ENCODE data around the gene NKPD1.

The NKPD1 gene, protein sequence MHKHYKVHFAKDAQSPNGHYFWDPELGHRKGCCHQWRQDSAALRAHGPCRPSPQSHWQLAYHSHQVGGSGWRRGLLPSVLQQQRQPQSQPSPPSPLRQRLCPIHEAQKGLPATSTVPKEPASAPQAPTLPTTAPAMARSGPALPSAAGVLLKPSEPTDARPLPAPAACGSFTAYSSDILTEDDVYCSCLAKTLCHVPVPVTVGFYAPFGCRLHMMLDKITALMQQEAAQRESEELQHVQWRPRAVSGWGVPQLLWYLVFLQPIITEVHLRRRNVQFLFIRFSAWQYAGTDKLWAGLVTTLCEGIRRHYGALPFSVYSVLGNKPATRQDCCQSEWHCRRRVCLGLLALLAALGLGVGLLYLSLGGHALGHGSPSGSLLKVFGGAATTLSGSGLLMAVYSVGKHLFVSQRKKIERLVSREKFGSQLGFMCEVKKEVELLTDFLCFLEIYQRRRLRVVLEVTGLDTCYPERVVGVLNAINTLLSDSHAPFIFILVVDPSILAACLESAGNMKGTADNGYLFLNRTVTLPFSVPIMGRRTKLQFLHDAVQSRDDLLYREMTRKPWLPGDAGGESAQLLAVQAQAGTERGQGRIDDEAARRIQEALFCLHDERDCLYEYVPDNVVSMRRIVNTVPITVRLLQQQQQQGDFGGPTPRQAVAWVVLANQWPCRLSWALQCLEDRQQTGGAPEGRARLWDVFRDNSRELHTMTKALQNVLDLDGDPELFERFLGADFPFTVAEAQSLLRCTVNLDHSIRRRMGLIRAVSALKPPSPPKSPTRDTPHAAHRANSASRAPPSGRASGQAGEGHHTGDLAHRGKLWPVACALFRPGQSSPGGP

DNA sequence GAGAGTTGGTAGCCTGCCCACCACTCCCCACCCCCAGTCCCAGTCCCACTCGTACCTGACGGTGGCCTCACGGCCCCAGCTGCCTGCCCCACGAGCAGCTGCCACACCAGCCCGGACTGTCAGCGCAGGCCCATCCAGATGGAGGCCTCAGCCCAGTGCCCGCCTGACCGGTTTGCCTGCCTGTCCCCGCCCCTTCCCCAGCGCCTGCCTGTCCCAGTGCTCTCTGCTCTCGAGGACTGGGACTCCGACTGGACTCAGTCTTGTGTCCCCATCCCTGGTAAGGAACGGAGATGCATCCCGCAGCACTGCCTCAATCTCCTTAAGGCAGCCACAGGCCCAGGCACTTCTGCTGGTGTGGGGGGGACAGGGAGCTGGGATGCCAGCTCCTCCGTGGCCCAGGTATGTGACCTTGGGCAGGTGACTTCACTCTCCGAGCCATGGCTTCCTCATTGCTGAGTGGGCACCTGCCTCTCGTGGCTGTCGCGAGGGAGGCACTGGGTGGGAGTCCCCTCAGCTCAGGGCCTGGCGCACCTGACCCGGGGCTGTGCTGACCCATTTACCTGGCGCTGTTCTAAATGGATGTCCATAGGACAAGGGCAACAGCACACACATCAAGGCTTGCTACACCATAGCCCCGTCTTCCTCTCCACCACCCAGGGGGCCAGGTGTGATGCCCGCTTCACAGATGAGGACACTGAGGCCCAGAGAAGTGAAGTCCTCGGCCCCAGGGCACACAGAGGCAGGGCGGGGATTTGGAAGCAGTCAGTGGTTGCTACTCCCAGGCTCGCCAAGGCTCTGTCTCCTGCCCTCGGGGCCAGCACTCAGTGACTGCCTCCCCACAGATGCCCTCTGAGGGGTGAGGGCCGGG lies at the start of gene NKPD1:
Gene NKPD1, minus strand, starts transcription at position 113 of the 868 bp plus-strand sequence. CDS start 832 bp downstream, outside the sequence.
- DNase-seq = peak; percentile 20

DNA sequence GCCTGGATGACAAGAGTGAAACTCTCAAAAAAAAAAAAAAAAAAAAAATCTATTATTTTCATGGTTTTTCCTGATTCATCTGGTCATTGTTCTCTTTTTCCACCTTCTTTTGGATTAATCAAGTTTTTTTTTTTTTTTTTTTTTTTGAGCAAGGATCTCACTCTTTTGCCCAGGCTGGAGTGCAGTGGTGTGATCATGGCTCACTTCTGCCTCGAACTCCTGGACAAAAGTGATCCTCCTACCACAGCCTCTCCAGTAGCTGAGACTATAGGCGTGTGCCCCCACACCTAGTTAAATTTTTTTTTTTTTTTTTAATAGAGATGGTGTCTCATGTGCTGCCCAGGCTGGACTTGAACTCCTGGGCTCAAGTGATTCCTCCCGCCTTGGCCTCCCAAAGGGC lies 45.5 kb upstream of the NKPD1 start:
- DNase-seq = no peak

DNA sequence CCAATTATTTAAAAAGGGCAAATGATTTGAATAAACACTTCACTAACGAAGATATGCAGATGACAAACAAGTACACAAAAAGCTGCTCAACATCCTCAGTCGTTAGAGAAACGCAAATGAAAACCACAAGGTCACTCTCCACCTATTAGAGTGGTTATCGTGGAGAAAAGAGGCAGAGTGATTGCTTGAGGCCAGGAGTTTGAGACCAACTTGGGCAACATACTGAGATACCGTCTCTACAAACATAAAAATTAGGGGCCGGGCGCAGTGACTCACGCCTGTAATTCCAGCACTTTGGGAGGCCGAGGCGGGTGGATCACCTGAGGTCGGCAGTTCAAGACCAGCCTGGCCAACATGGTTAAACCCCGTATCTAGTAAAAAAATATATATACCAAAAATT lies 45.0 kb upstream of the NKPD1 start:
- DNase-seq = no peak

DNA sequence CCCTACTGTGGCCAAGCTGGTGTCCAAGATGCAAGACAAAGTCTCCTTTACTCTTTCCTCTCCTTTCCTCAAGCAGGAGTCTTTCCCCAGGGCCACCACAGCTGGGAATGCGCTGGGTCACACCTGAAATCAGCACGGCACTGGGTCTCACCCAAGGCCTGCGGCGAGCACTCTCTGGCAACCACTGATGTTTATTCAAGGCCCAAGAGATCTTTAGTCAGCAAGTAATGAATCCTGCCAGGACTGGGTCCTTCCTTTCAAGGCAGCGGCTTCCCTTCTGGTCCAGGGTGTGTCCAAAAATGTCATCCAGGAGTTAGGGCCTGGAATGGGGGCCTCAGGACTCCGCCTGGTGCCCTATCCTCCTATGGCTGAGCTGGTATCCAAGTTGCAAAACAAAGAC lies 41.9 kb upstream of the NKPD1 start:
- DNase-seq = no peak

DNA sequence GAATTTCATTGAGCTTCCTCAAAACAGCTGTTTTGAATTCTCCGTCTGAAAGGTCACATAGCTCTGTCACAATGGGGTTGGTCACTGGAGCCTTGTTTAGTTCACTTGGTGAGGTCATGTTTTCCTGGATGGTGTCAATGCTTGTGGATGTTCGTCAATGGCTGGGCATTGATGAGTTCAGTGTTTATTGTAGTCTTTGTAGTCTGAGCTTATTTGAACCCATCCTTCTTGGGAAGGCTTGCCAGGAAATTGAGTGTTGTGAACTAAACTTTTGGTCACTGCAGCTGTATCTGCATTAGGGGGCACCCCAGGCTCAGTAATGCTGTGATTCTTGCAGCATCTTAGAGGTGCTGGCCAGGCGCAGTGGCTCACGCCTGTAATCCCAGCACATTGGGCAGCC lies 39.8 kb upstream of the NKPD1 start:
- peak; percentile 42 for DNase-seq

DNA sequence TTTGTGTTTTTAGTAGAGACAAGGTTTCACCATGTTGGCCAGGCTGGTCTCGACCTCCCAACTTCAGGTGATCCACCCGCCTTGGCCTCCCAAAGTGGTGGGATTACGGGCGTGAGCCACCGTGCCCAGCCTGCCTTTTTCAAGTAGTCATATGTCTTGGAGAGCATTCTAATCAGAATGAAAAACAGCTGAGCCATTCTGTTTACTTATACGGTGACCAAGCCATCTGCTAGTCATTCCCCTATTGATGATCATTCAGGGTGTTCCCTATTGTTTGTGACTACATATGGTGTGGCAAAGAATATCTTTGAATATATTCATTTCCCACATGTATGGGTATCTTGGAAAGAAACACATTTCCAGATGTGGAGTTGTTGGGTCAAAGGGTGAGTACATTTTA lies 35.0 kb upstream of the NKPD1 start:
- peak; percentile 39 for DNase-seq

DNA sequence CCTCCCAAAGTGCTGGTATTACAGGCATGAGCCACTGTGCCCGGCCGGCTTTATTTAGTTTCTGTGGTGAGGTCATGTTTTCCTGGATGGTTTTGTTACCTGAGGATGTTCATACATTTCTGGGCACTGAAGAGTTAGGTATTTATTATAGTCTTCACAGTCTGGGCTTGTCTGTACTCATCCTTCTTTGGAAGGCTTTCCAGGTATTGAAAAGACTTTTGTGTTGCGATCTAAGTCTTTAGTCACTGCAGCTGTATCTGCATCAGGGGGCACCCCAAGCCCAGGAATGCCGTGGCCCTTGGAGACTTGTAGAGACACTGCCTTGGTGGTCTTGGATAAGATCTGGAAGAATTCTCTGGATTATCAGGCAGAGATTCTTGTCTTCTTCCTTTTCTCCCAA lies 30.6 kb upstream of the NKPD1 start:
- DNase-seq = no peak

- no peak for DNase-seq
Observed at GRCh38 chr19:45189971-45190370, 29.2 kb upstream of the NKPD1 start.

DNA sequence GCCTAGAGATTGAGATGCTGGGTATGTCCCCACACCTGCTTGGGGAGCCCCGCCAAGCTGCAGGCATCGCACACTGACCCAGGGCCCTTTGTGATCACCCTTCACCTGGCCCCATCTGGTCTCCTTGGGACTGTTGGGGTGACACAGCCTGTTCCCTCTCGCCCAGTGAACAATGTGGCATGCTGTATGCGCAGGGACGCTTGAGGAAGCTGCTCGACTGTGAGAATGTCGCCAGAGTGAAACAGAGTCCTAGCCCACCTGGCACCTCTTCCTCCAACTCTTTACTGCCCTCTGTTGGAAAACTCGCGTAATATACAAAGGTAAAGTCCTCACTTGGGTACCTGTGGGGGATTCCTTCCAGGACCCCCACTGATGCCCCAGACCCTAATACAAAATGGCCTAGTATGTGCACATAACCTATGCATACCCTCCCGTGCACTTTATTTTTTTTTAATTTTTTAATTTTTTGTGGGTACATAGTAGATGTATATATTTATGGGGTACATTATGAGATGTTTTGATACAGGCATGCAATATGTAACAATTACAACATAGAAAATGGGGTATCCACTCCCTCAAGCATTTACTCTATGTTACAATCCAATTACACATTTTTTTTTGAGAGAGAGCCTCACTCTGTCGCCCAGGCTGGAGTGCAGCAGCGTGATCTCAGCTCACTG lies 26.8 kb upstream of the NKPD1 start:
- peak; percentile 62 for DNase-seq

GRCh38 chr19:45186509-45187334 lies 25.9 kb upstream of the NKPD1 start:
- peak; percentile 58 for DNase-seq

DNA sequence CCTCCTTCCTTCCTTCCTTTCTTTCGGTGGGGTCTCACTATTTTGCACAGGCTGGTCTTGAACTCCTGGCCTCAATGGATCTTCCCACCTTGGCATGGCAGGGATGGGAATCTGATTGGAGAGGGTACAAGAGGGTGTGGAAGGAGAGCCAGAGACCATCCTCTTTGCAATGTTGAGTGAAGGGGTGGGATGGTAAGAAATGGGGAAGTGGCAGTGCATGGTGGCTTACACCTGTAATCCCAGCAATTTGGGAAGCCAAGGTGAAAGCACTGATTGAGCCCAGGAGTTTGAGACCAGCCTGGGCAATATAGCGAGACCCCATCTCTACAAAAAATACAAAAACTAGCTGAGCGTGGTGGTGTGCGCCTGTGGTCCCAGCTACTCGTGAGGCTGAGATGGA lies 23.3 kb upstream of the NKPD1 start:
- no peak for DNase-seq

DNA sequence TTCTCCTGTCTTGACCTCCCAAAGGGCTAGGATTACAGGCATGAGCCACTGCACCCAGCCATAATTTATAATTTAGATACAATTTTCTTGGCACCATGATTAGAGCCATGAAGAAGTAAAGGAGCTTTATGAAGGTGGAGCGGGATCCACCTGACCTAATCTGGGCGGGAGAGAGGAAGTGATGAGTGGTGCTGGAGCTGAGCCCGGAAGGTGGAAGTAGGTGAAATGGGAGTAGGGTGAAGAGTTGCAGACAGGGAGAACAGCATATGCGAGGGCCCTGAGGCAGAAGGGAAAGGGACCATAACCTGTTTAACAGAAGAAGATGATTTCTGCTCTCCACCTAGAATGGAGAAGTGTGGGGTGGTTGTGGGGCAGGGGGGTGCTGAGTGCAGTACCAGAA lies 22.0 kb upstream of the NKPD1 start:
- DNase-seq = no peak

GRCh38 chr19:45180936-45181335 lies 20.2 kb upstream of the NKPD1 start:
- no peak for DNase-seq

DNA sequence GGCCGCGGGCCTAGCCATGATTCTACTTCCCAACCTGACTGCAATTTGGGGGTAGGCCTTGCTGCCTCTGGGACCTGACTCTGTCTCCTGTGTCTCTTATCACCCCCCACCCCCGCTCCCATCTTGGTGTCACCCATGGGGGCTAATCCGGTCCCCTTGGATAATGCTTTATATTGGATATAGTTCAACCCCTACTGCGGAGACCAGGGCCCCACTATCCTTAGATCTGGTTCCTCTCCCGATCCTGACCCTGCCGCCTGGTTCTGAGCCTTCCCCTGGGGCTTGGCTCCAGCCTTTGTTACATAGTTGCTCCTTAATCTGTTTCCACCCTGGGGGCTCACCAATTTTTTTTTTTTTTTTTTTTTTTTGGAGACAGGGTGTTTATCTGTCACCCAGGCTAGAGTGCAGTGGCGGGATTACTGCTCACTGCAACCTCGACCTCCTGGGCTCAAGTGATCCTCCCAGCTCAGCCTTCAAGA lies 19.1 kb upstream of the NKPD1 start:
- no peak for DNase-seq

DNA sequence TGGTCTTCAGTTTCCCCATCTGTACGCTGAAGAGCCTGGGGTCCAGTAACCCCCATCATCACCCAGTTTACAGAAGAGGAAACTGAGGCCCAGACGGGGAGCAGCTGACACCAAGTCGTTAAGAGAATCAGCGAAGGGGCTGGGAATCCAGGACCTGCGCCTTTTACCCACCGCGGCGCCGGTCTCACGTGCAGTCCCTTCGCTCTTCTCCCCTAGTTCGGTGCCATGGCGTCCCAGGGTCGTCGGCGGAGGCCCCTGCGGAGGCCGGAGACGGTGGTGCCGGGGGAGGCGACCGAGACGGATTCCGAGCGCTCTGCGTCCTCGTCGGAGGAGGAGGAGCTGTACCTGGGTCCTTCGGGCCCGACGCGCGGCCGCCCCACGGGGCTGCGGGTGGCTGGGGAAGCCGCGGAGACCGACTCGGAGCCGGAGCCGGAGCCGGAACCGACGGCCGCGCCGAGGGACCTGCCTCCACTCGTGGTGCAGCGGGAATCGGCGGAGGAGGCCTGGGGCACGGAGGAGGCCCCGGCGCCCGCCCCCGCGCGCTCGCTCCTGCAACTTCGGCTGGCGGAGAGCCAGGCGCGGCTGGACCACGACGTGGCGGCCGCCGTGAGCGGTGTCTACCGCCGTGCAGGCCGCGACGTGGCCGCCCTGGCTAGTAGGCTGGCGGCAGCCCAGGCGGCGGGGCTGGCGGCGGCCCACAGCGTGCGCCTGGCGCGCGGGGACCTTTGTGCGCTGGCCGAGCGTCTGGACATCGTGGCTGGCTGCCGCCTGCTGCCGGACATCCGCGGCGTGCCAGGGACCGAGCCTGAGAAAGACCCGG lies 18.5 kb upstream of the NKPD1 start:
- DNase-seq = peak; percentile 53

GRCh38 chr19:45178262-45179071 lies 17.7 kb upstream of the NKPD1 start, which contains the start of gene BLOC1S3:
BLOC1S3 (plus strand) TSS chr19:45178784; CDS start chr19:45179297, 513 bp downstream.
- peak; percentile 100 for DNase-seq

DNA sequence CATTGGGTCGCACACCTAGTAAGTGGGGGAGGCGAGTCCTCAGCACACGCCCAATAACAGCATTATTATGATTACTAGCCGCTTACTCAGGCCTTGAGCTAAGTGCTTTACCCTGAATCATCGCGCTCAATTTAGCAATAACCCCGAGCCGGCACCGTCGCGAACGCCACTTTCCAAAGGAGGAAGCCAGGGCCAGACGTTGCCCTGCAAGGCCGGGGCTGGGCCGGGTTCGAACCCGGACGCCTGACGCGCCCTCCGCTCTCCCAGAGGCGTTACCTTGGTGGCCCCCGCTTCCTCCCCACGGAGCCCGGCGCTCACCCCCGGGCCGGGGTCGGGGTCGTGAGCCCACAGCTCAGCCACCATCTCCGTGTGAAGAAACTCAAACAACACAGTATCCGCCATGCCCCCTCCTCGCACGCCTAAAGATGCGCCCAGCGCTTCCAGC lies 17.1 kb upstream of the NKPD1 start, which contains the start of gene TRAPPC6A:
Gene TRAPPC6A, minus strand, starts transcription at position 421 of the 445 bp plus-strand sequence. Its CDS starts 19 bp downstream, at position 402.
- no peak for DNase-seq

- DNase-seq = peak; percentile 52
Observed at GRCh38 chr19:45175515-45176345, 14.9 kb upstream of the NKPD1 start.

Data from NCI-H146 (cell line).